HG03432 (cell line): ENCODE results near the gene MYO9A.
"Not testable (repeated sequence)": the region's sequence is repeated elsewhere in the genome, so short reads cannot be mapped to it uniquely, and the experiment has no call there.

Experiments
- ATAC-seq: cut with Tn5 transposase; IDR thresholded peaks from one replicate; pipeline ENCODE4 v1.9.1; 2021; ENCODE audit warnings: mild to moderate bottlenecking, moderate library complexity; ENCODE audit not compliant: unreplicated experiment

The MYO9A gene

DNA sequence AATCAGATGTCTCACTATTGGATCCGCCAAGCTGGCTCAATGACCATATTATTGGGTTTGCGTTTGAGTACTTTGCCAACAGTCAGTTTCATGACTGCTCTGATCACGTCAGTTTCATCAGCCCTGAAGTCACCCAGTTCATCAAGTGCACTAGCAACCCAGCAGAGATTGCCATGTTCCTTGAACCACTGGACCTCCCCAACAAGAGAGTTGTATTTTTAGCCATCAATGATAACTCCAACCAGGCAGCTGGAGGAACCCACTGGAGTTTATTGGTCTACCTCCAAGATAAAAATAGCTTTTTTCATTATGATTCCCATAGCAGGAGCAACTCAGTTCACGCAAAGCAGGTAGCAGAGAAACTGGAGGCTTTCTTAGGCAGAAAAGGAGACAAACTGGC lies 21.7 kb upstream of the MYO9A start:
- ATAC-seq: no peak

DNA sequence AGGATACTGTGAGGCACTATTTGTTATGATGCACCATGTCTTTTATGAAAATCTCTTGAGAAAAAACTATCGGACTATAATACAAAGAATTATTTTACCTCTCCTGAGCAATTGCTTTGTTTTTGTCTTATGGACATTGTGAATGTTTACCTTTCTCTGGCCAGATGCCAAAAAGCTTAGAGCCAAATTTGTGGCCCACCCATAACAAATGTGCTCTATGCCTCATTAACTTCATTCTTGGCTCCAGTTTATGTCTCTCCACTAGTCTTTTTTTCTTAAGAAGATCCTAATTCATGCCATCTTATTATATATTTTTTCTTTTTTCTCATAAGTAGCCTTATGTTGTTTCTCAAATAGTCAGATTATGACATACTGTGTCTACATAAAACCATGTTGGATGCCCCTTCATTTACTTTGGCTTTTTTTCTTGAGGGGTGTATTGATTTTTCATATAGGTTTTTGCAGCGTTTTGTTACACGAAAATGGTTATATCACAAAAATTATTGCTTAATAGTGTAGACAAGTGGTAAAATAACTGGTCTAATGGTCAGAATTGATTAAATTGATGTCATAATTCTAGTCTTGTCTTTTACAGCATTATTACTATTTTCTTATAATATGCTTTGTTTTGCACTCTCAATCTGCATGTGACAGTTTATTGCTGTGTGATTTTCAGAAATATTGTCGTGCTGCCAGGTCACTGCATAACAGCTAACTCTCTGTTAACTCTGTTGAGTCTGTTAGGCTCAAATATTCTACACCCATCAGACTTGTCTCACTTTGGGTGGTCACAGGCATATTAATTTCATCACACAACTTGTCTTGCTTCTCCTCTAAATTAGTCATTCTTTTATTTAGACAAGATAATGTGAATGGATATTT lies 18.5 kb upstream of the MYO9A start:
- no peak for ATAC-seq

DNA sequence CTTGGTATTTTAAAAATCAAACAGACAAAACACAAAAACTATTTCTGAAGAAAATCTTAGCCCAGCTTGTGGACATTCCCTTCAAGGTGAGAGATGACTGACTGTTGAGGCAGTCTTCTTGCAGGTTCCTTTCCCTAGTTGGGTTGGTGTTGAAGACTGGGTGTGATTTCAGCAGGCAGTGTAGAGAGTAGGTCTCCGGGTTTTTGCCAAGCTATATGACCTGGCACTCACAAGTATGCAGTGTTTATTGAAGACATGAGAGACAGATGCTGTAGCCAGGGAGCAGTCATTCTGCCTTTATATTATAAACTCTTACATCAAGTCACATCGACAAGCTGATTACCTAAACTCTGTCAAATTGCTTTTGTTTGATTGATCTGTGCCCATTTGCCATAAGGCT lies 17.8 kb upstream of the MYO9A start:
- no peak for ATAC-seq

DNA sequence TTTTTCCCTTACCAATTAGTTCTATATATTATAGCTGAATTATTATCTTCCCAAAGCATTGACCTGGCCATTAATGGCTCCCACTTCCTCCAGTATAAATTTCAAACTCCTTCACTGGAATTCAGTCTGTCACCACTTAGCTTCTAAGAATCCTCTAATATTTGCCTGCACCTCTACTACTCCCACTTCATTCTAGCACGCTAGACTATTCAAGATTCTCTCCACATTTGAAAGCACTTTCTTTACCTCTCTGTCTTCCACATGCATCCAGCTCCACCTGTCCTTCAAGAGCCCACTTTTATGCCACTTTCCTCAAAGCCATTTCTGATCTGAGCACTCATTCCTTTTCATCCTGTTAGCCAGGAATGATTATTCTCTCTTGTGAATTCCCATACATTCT lies 15.3 kb upstream of the MYO9A start:
- no peak for ATAC-seq

DNA sequence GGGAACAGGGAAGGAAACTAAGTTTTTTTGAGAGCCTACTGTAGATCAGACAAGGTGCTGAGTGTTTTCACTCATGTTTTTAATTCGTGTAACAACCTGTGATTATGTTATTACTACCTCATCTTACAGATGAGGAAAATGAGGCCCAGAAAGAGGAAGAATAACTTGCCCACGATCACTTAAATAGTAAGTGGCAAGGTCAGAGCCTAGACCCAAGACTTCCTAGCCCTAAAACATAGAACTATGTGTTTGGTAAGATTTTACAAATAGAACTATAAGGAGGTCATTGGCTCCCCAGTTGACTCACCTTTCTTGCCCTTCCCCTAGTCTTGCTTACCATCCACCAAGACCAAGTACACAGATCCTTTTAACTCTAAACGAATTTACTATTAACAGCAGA lies 14.0 kb upstream of the MYO9A start:
- no peak for ATAC-seq

DNA sequence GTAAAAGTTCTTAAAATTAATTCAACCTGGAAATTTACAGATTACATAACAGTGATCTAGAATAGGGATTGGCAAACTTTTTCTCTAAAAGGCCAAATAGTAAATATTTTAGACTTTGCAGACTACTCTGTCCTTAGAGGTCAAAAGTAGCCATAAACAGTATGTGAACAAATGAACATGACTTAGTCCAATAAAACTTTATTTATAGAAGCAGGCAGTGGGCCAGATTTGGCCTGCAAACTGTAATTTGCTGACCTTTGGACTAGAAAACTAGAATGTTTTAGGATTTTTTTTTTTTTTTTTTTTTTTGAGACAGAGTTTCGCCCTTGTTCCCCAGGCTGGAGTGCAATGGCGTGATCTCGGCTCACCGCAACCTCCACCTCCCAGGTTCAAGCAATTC lies 12.3 kb upstream of the MYO9A start:
- no peak for ATAC-seq

DNA sequence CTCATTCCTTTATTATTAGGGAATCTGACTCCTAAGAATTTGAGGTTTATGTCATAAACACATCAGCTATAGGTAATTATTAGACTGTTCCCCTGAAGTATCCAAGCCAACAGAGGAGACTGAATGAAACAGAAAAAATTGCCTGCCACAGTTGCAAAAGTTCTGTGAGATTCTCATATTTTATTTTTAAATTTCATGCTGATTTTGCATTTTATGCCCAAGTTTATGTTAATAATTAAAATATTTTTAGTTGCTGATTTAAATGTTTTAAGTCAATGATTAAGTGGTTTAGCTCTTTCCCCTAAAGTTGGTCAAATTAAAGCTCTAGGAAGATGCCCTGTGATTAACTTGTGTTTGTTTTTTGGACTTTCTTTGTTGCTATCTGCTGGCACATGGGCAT lies 10.4 kb upstream of the MYO9A start:
- no peak for ATAC-seq

DNA sequence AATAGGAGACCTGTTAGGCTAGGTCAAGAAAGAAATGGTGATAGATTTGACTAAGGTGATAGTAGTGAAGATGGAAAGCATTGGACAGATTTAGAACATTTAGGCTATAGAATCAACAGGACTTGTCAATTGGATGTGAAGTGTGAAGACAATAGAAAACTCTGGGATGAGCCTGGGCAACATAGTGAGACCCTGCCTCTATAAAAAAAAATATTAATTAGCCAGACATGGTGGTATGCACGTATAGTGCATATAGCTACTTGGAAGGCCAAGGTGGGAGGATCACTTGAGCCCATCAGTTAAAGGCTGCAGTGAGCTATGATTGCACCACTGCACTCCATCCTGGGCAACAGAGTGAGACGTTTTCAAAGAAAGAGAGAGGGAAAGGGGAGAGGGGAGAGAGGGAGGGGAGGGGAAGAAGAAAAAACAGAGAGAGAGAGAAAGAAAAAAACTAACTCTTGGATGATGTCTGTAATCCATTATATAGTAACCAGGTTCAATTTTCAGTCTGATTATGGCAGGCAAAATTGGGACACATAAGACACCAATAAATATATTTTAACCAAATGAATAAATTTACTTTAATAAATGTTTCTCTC lies 9.9 kb upstream of the MYO9A start:
- ATAC-seq: no peak

DNA sequence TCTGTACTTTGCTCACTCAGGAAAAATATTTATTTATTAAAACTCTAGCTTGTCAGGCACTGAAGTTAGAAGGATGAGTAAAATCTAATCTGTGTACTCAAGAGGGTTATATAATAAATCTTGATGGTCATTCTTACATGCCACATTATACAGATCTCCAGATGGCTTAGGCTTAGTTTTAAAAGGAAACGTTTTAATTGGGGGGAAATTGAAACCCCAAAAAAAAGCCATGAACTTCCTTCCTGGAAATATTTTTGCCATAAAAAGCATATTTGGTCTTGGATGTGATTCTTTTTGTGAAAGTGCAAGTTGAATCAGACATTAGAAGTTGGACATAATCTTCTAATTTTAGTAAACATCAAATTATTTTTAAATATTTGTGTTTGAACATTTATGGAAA lies 6.3 kb upstream of the MYO9A start:
- no peak for ATAC-seq

DNA sequence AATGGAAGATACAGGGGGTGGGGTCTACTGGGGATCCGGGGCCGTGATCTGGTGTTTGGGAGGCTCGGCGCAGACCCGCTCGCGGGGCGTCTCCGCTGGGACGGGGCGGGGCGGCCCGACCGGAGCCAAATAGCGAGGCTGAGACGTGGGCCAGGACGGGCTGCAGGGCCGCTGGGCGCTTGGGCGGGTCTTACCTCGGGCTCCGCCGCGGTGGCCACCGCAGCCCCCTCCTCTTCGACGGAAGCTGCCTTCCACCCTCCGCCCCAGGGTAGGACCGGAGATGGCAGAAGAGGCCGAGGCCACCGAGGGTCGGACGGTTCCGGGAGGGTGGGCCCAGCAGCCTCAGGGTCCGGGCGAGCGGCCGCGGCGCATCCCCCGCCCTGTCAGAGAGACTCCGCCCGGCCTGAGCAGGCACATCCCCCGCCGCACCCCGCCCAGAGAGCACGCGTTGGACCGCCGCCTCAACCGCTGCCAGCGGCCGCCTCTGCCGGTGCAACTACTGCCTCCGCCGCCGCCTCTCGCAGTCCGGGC lies 399 bp downstream of the MYO9A start:
- peak; percentile 78 for ATAC-seq

DNA sequence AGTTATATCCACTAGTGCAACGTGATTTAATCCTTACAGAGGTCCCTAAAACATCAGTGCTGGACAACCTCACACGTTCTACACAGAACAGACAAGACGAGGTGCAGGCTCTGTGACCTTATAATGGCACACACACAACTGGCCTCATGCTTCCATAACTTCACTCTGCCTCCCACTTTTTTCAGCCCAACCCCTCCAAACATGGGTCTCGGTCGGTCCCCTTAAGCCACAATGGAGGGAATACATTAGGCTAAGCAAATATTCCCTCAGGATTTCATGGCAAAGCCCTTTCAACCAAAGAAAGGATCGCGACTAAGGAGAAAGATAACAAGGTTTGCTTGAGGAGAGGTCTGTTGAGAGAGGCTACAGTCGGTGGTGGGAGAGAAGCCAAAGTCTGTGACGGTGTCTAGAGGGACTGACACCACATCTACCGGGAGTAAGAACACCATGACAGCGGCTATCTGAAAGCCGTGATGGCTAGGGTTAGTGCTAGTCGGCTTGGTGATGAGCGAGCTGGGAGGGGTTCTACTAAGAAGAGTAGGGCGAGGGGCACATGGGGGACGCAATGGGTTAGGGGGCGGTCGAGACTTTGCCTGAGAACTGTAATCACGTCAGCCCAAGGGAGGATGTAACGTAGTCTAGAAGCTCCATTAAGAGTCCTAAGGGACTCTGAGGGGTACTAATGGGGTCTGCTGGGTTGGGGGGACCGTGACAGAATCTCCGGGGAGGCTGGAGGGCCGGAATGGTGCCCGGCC lies 1.0 kb downstream of the MYO9A start:
- no peak for ATAC-seq

DNA sequence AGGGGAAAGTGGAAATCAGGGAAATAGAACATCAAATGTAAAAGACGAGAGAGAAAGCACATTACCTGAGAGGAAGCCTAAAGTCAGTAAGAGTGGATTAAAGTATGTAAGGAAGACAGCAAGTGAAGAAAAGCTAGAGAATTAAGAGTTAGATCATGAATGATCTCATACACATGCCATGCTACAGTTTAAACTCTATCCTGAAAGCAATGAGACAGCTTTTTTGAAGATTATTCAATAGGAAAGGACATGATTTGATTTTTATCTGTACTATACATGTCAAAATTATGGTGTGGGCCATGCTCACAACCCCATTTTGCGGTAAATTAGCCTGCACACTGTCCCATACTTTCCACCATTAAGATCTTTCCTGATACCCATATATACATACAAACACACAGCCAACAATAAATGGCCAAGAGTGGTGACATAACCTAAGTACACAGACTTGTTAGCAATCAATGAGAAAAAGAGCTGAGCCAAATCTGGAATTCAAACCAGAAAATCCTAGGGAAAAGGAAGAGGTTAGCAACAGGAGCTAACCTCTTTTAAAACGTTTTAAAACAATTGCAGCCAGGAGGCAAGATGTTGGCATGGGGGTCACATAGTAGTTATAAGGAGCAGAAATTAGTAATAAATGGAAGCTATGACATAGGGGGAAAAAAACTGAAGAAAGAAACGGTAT lies 4.5 kb downstream of the MYO9A start:
- ATAC-seq: no peak

DNA sequence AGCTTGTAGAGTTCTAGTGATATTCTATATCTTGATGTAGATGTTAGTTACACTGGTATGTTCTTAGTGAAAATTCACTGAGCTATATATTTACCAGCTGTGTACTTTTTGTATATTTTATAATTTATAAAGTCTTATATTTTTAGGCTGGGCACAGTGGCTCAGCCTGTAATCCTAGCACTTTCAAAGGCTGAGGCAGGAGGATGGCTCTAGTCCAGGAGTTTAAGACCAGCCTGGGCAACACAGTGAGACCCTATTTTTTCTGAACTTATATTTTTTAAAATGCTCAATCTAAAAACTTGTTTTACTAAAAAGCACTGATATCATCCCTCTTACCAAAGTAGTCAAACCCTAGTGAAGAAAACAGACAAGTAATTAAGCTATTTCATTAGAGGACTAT lies 5.1 kb downstream of the MYO9A start:
- no peak for ATAC-seq

DNA sequence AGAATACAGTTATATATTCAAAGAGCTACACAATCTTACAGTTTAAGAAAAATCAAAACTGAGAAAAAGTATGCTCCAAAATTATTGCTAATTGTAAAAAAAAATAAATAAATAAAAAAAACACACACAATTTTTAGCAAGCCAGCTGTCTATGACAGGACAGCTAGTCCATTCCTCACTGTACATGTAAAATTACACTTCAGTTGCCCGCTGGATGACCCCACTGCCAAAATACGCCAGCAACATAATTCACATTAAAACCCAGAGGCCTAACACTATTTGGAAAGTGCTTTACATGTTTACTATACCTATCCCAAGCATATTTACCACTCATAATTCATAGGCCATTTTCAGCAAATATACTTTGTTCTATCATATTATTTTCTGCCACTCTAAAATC lies 5.8 kb downstream of the MYO9A start:
- no peak for ATAC-seq

DNA sequence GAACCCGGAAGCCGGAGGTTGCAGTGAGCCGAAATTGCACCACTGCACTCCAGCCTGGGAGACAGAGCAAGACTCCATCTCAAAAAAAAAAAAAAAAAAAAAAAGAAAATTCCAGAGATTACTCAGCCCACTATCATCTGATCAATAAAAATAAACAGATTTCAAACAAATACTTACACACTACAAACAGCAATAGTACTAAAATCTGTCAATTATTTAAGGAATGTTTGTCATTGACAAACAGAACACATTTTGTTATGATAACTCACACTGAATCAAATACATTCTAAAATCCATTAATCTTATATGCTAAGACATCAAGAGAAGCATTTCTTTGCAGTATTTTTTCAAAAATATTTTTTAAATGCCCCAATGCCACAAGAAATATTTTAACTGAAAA lies 7.6 kb downstream of the MYO9A start:
- no peak for ATAC-seq

DNA sequence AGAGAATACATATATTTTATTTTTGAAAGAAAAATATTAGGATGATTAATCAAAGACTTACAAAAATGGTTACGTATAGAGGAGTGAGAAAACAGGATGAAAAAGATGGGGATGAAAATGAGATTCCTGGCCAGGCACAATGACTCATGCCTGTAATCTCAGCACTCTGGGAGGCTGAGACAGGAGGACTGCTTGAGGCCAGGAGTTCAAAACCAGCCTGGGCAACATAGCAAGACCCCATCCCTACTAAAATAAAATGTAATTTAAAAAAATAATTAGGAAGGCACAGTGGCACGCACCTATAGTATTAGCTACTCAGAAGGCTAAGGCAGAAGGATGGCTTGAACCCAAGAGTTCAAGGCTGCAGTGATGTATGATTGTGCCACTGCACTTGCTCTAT lies 11.9 kb downstream of the MYO9A start:
- no peak for ATAC-seq

DNA sequence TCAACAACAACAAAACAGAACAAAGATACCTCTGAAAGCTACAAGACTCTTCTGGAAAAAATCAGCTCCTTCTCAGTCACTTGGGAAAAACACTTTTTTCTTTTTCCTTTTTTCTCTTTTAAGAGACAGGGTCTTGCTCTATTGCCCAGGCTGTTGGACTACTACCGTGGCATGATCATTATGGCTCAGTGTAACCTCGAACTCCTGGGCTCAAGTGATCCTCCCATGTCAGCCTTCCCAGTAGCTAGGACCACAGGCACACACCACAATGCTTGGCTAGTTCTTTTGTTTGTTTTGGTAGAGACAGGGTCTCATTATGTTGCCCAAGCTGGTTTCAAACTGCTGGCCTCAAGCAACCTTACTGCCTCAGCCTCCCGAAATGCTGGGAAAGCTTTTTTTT lies 12.8 kb downstream of the MYO9A start:
- no peak for ATAC-seq

DNA sequence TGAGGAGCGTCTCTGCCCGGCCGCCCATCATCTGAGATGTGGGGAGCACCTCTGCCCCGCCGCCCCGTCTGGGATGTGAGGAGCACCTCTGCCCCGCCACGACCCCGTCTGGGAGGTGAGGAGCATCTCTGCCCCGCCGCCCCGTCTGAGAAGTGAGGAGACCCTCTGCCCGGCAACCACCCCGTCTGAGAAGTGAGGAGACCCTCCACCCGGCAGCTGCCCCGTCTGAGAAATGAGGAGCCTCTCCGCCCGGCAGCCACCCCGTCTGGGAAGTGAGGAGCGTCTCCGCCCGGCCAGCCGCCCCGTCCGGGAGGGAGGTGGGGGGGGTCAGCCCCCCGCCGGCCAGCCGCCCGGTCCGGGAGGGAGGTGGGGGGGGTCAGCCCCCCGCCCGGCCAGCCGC lies 17.4 kb downstream of the MYO9A start:
- not testable (repeated sequence) for ATAC-seq

DNA sequence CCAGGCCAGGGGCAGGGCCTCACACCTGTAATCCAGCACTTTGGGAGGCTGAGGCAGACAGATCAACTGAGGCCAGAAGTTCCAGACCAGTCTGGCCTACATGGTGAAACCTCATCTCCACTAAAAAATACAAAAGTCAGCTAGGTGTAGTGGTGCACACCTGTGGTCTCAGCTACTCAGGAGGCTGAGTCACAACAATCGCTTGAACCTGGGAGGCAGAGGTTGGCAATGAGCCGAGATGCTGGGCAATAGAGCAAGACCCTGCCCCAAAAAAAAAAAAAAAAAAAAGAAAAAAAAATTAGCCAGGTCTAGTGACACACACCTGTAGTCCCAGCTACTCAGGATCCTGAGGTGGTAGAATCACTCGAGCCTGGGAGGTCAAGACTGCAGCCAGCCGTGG lies 18.8 kb downstream of the MYO9A start:
- no peak for ATAC-seq

DNA sequence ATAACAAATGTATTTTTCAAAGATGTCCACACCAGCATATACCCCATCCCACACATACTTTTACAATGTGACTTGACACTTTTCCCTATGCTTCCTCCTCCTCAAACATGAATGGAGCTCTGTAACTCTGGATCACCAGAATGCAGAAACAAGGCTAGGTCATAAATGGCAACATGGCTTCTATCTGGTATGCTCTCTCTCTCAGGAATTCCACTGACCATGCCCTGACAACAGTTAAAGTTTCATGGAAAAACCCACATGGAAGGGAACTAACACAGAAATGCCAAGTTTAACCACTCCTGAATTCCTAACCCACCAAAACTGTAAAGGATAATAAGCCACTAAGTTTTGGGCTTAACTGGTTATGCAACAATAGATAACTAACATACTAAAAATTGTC lies 19.9 kb downstream of the MYO9A start:
- ATAC-seq: no peak

DNA sequence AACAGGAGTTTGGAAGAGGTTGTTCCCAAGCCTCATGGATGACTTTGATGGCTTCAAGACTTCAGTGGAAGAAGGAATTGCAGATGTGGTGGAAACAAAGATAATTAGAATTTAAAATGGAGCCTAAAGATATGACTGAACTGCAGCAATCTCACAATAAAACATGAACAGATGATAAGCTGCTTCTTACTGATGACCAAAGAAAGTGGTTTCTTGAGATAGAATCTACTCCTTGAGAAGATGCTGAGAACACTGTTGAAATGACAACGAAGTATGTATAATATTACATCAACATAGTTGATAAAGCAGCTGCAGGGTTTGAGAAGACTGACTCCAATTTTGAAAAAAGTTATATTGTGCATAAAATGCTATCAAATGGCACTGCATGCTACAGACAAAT lies 21.2 kb downstream of the MYO9A start:
- no peak for ATAC-seq
